MCF 10A (cell line): ENCODE data around the gene MRPL14. TPM values are rescaled to one million over a fixed set of nuclear protein-coding genes. Genes with fewer than 3 reads are reported as not detected.

ENCODE experiments used
- BruUV-seq: library from RNA; stranded (reverse); fragments of 400-500 nt; replicated peaks from 2 replicates; lab custom pipeline; 2021; lab: Mats Ljungman, UMichigan
- CTCF ChIA-PET: fragments of 300-600 bp; sonication (Branson Sonifier 250); formaldehyde crosslinking; extraction: SDS; loops from one replicate; lab custom pipeline; 2021; ENCODE audit warnings: antibody characterized with exemption, inconsistent platforms; lab: Yijun Ruan, JAX
- POLR2A ChIA-PET: fragments of 300-600, 350-650 bp; sonication (Branson Sonifier 250); formaldehyde crosslinking; extraction: SDS; loops from one replicate; lab custom pipeline; 2020; ENCODE audit warnings: antibody characterized with exemption, inconsistent platforms; lab: Yijun Ruan, JAX
- DNase-seq: peaks from one replicate; pipeline ENCODE4 v3.0.0-alpha.2; 2018; ENCODE audit not compliant: unreplicated experiment
- H3K27ac Mint-ChIP-seq: one replicate; pipeline ENCODE4 v1.8.0; 2022; ENCODE audit warnings: mild to moderate bottlenecking, low read depth, mixed read lengths; ENCODE audit not compliant: unreplicated experiment
- H3K27me3 Mint-ChIP-seq: one replicate; pipeline ENCODE4 v1.8.0; 2022; ENCODE audit warnings: mixed read lengths; ENCODE audit not compliant: insufficient read depth, unreplicated experiment
- H3K36me3 Mint-ChIP-seq: one replicate; pipeline ENCODE4 v1.8.0; 2022; ENCODE audit warnings: mild to moderate bottlenecking, moderate library complexity, mixed read lengths; ENCODE audit not compliant: insufficient read depth, unreplicated experiment
- H3K4me1 Mint-ChIP-seq: one replicate; pipeline ENCODE4 v1.8.0; 2022; ENCODE audit warnings: mixed read lengths; ENCODE audit not compliant: insufficient read depth, unreplicated experiment
- H3K4me3 Mint-ChIP-seq: one replicate; pipeline ENCODE4 v1.8.0; 2022; ENCODE audit warnings: mild to moderate bottlenecking, moderate library complexity, mixed read lengths; ENCODE audit not compliant: unreplicated experiment
- H3K9me3 Mint-ChIP-seq: one replicate; pipeline ENCODE4 v1.8.0; 2022; ENCODE audit warnings: mixed read lengths; ENCODE audit not compliant: unreplicated experiment
- CTCF ChIP-seq: fragments of 200-600 bp; IDR thresholded peaks from one replicate; pipeline ENCODE4 v1.8.0; 2022; ENCODE audit warnings: antibody characterized with exemption, mild to moderate bottlenecking; ENCODE audit not compliant: unreplicated experiment
- intact Hi-C: fragments of 100-400 bp; cut with micrococcal nuclease; formaldehyde crosslinking; loops from 2 replicates; pipeline ENCODE4 v1.14.1; 2022
- total RNA-seq: library from RNA; stranded (reverse); gene quantifications from 2 replicates; pipeline ENCODE4 v1.2.3, GENCODE V29; 2022

The MRPL14 gene
- total RNA-seq, 1 experiment from 2014 or later: 66.8 TPM

GRCh38 chr6:44166591-44167184 lies 39.4 kb upstream of the MRPL14 start:
- intact Hi-C loops: no loop called here
- BruUV-seq: no TSS peak
- H3K27me3 Mint-ChIP-seq: peaks cover 23% of the 10 kb centered on the region
- H3K36me3 Mint-ChIP-seq: no peaks in the 10 kb centered on the region
- POLR2A ChIA-PET: interaction anchor here (0.7 to 0.8 kb wide), 2 partner anchors 8 to 43 kb away, joined by 3 to 5 read pairs; partner anchors contain the start of gene CAPN11
- TF ChIP-seq CTCF: no peak
- no peak overlapping the region for H3K27ac Mint-ChIP-seq
- CTCF ChIA-PET: interaction anchor here (0.6 to 0.7 kb wide), 4 partner anchors 9 to 905 kb away, joined by 3 read pairs; no protein-coding TSS in a partner anchor
- no peak for DNase-seq
- peaks cover 21% of the 10 kb centered on the region for H3K4me1 Mint-ChIP-seq
- no peaks in the 10 kb centered on the region for H3K9me3 Mint-ChIP-seq
- H3K4me3 Mint-ChIP-seq: no peak overlapping the region

GRCh38 chr6:44166116-44166515 lies 38.9 kb upstream of the MRPL14 start:
- Mint-ChIP-seq H3K4me1 (peaks cover 26% of the 10 kb centered on the region), H3K9me3 (no peaks in the 10 kb centered on the region), H3K27ac (no peak overlapping the region), H3K27me3 (peaks cover 23% of the 10 kb centered on the region), H3K4me3 (no peak overlapping the region), H3K36me3 (no peaks in the 10 kb centered on the region)
- ChIA-PET POLR2A (interaction anchor here (0.7 kb wide), 1 partner anchor 43 kb away, joined by 3 read pairs; no protein-coding TSS in a partner anchor), CTCF (interaction anchor here (0.6 to 0.7 kb wide), 2 partner anchors 9 to 102 kb away, joined by 3 read pairs; no protein-coding TSS in a partner anchor)
- no peak for DNase-seq
- BruUV-seq: no TSS peak
- TF ChIP-seq CTCF: no peak
- intact Hi-C loops: no loop called here

GRCh38 chr6:44162876-44163625 lies 35.8 kb upstream of the MRPL14 start:
- Mint-ChIP-seq H3K27ac (no peak overlapping the region), H3K36me3 (no peaks in the 10 kb centered on the region), H3K9me3 (no peaks in the 10 kb centered on the region), H3K4me1 (peaks cover 16% of the 10 kb centered on the region), H3K27me3 (peaks cover 23% of the 10 kb centered on the region), H3K4me3 (no peak overlapping the region)
- ChIA-PET CTCF (interaction anchor here (0.6 to 5.3 kb wide), 6 partner anchors 9 to 667 kb away, joined by 3 to 31 read pairs (median 4); partner anchors contain the start of gene SLC35B2), POLR2A (interaction anchor here (1.1 to 1.6 kb wide), 2 partner anchors 12 to 13 kb away, joined by 3 read pairs; no protein-coding TSS in a partner anchor)
- no peak for TF ChIP-seq CTCF
- intact Hi-C loops: no loop called here
- BruUV-seq: no TSS peak
- no peak for DNase-seq

- CTCF ChIA-PET: interaction anchor here (0.6 to 5.3 kb wide), 10 partner anchors 9 to 666 kb away, joined by 3 to 31 read pairs (median 4); partner anchors contain the start of gene SLC35B2
- no TSS peak for BruUV-seq
- peak; percentile 64 for DNase-seq
Observed at GRCh38 chr6:44161997-44162338, 34.7 kb upstream of the MRPL14 start.

More at GRCh38 chr6:44161997-44162338, 34.7 kb upstream of the MRPL14 start:
- POLR2A ChIA-PET: interaction anchor here (0.8 to 1.6 kb wide), 3 partner anchors 10 to 95 kb away, joined by 3 to 4 read pairs (median 3); no protein-coding TSS in a partner anchor
- Mint-ChIP-seq H3K27ac (no peak overlapping the region), H3K9me3 (no peaks in the 10 kb centered on the region), H3K4me3 (no peak overlapping the region), H3K36me3 (no peaks in the 10 kb centered on the region), H3K4me1 (peaks cover 16% of the 10 kb centered on the region), H3K27me3 (peaks cover 23% of the 10 kb centered on the region)
- intact Hi-C loops: no loop called here
- no peak for TF ChIP-seq CTCF
